Ascending aorta (tissue), 2 donors: ENCODE results near the gene PCYOX1L. TPM values are rescaled to one million over a fixed set of nuclear protein-coding genes. Genes with fewer than 3 reads are reported as not detected.

ENCODE experiments used
- DNase-seq, 2 donors: peaks; one replicate each; pipeline ENCODE4 v3.0.0-alpha.2; 2019; ENCODE audit warnings: low spot score in 2 of 2
- H3K27ac ChIP-seq, 2 donors: fragments of 200-600 bp; sonication (generic); one replicate each; pipeline ENCODE4 v1.5.1; 2016 to 2017; ENCODE audit warnings: mild to moderate bottlenecking in 1 of 2
- H3K27me3 ChIP-seq: fragments of 200-600 bp; sonication (generic); one replicate; pipeline ENCODE4 v1.5.1; 2017
- H3K36me3 ChIP-seq, 2 donors: fragments of 200-600 bp; sonication (generic); one replicate each; pipeline ENCODE4 v1.5.1; 2016
- H3K4me1 ChIP-seq, 2 donors: fragments of 200-600 bp; sonication (generic); one replicate each; pipeline ENCODE4 v1.5.1; 2016 to 2017; ENCODE audit warnings: mild to moderate bottlenecking in 1 of 2
- H3K4me3 ChIP-seq, 2 donors: fragments of 200-600 bp; sonication (generic); one replicate each; pipeline ENCODE4 v1.5.1; 2016 to 2017; ENCODE audit warnings: mild to moderate bottlenecking in 1 of 2
- H3K9me3 ChIP-seq, 2 donors: fragments of 200-600 bp; sonication (generic); one replicate each; pipeline ENCODE4 v1.5.1; 2016
- CTCF ChIP-seq, 3 experiments: fragments of 200-600 bp in 2 of 3; fragments of 450-650 bp in 1 of 3; sonication (generic) in 2 of 3; IDR thresholded peaks; one replicate each; pipeline ENCODE4 v1.5.1; 2016 to 2019; ENCODE audit warnings: antibody characterized with exemption in 3 of 3, mild to moderate bottlenecking in 1 of 3, moderate library complexity in 1 of 3
- intact Hi-C: fragments of 100-400 bp; cut with DNase I; formaldehyde crosslinking; loops from one replicate; pipeline ENCODE4 v1.15.1; 2023
- total RNA-seq: library from RNA; depleted of rRNA; stranded (reverse); fragments of >200 nt; gene quantifications from one replicate; pipeline ENCODE4 v1.1.0, GENCODE V29; 2016

The PCYOX1L gene
- total RNA-seq, 1 donor from 2014 or later = 1.5 TPM

GRCh38 chr5:149372932-149373331 is 15.1 kb downstream of the PCYOX1L start:
- peak overlapping the region; percentile 77 to 88 for H3K27ac ChIP-seq
- no peak for TF ChIP-seq CTCF (IDR thresholded peaks at IDR 0.05)
- no peak overlapping the region for H3K4me3 ChIP-seq
- no peaks in the 10 kb centered on the region for H3K36me3 ChIP-seq
- peaks cover 5 to 22% of the 10 kb centered on the region in 2 donors for H3K4me1 ChIP-seq
- no peaks in the 10 kb centered on the region for H3K27me3 ChIP-seq
- no peaks in the 10 kb centered on the region for H3K9me3 ChIP-seq
- intact Hi-C loops = no loop called here
- DNase-seq = peak in 1 of 2 donors; percentile 58

- no peak for TF ChIP-seq CTCF (IDR thresholded peaks at IDR 0.05)
- Histone ChIP-seq H3K36me3 (no peaks in the 10 kb centered on the region), H3K4me1 (peaks cover 9 to 32% of the 10 kb centered on the region in 2 donors), H3K4me3 (no peak overlapping the region), H3K9me3 (no peaks in the 10 kb centered on the region), H3K27me3 (no peaks in the 10 kb centered on the region), H3K27ac (peak overlapping the region; percentile 77 to 88)
- peak in 1 of 2 donors; percentile 57 for DNase-seq
- intact Hi-C loops = no loop called here
Observed at GRCh38 chr5:149374303-149374702, 16.5 kb downstream of the PCYOX1L start.

GRCh38 chr5:149374801-149375200 is 17.0 kb downstream of the PCYOX1L start:
- intact Hi-C loops = no loop called here
- TF ChIP-seq CTCF (IDR thresholded peaks at IDR 0.05) = no peak
- H3K27ac ChIP-seq = peak overlapping the region; percentile 77 to 88
- no peaks in the 10 kb centered on the region for H3K27me3 ChIP-seq
- DNase-seq = peak in 1 of 2 donors; percentile 60
- no peak overlapping the region for H3K4me3 ChIP-seq
- H3K9me3 ChIP-seq = no peaks in the 10 kb centered on the region
- peaks cover 9 to 34% of the 10 kb centered on the region in 2 donors for H3K4me1 ChIP-seq
- H3K36me3 ChIP-seq = no peaks in the 10 kb centered on the region

- Histone ChIP-seq H3K4me3 (no peak overlapping the region), H3K27me3 (no peaks in the 10 kb centered on the region), H3K36me3 (no peaks in the 10 kb centered on the region), H3K4me1 (peaks cover 9 to 39% of the 10 kb centered on the region in 2 donors), H3K27ac (peak overlapping the region; percentile 77 to 88), H3K9me3 (no peaks in the 10 kb centered on the region)
- no peak for TF ChIP-seq CTCF (IDR thresholded peaks at IDR 0.05)
- intact Hi-C loops = no loop called here
- peak in 1 of 2 donors; percentile 16 for DNase-seq
Observed at GRCh38 chr5:149375434-149375833, 17.6 kb downstream of the PCYOX1L start.

- peak overlapping the region; percentile 57 to 93 for H3K27ac ChIP-seq
- H3K36me3 ChIP-seq = no peaks in the 10 kb centered on the region
- H3K4me3 ChIP-seq = no peak overlapping the region
- peak in 1 of 2 donors; percentile 43 for DNase-seq
- intact Hi-C loops = no loop called here
- H3K4me1 ChIP-seq = peaks cover 12 to 43% of the 10 kb centered on the region in 2 donors
- H3K27me3 ChIP-seq = no peaks in the 10 kb centered on the region
- no peaks in the 10 kb centered on the region for H3K9me3 ChIP-seq
- no peak for TF ChIP-seq CTCF (IDR thresholded peaks at IDR 0.05)
Observed at GRCh38 chr5:149376104-149376503, 18.3 kb downstream of the PCYOX1L start.
